NCI-H510A (cell line): ENCODE measurements around the gene ACTR10.

Experiments
- DNase-seq: peaks from one replicate; lab custom pipeline; 2025; lab: John Stamatoyannopoulos, UW

The ACTR10 gene

DNA sequence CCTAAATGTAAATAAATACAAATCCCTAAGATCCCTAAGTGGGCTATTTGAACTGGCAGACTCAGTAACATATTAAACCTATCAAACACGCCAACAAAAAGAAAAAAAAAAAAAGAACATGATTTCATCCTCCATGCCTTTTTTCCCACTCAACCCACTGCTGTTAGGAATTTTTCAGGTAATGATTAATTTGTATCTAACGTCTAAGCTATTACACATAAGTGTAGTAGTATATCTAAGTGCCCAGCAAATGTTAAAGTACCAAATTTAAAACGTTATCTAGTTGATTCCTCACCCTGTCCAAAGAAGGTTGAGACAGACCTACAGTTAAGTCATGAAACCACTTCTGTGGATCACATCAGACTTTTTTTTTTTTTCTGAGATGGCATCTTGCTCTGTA is 82.0 kb downstream of the ACTR10 start:
- no peak for DNase-seq

DNA sequence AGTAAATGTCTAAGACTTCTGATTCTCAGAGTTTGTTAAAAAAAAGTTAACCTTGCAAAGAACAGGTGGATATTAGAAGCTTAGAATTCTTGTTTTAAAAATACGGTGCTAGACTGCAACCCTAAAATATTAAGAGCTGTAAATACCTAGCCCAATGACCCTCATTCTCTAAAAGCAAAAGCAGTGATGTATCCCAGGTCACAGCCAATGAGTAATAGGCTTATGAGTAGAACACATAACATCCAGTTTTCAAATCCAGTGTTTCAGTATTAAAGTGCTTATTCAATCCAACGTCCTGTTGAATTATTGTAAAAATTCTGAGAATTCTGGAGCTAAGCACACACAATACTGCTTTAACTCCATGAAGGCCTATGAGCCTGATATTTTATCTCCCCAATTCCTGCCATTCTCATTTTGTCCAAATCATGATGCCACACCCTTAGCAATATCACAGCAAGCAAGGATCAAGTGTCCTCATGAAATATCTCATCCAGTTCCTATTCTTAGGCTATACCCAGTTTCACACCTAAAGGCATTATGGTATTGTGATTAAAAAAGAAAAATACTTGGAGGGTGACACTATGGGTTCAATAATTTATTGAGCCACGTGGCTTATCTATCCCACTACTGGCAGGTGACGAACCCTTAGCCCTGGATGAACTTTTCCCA is 83.1 kb downstream of the ACTR10 start:
- no peak for DNase-seq

DNA sequence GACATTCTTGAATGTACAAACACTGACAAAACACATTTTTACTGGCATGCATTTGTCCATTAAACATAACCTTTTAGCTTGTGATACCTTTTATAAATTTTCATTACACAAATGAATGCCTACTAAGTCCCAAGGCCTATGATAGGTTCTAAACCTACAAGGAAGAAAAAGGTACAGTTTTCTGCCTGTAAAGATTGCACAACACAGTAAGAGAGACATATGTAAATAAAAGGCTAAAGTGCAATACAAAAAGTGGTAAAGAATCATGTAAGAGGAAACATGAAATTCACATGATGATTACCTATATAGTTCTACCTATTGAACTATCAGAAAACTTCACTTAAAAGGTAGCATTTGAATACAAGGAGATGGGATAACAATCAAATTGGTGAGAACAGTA is 83.8 kb downstream of the ACTR10 start:
- no peak for DNase-seq

DNA sequence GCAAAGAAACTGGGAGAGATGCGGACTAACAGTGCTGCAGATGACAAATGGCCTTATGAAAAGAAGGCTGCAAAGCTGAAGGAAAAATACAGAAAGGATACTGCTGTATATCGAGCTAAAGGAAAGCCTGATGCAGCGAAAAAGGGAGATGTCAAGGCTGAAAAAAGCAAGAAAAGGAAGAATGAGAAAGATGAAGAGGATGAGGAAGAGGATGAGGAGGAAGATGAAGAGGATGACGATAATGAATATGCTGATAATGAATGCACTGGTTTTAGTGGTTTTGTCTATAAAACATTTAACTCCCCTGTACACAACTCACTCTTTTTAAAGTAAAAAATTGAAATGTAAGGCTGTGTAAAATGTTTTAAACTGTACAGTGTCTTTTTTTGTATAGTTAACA is 85.2 kb downstream of the ACTR10 start:
- no peak for DNase-seq
